ENCODE results near the gene HEXIM1.

Gene HEXIM1, protein sequence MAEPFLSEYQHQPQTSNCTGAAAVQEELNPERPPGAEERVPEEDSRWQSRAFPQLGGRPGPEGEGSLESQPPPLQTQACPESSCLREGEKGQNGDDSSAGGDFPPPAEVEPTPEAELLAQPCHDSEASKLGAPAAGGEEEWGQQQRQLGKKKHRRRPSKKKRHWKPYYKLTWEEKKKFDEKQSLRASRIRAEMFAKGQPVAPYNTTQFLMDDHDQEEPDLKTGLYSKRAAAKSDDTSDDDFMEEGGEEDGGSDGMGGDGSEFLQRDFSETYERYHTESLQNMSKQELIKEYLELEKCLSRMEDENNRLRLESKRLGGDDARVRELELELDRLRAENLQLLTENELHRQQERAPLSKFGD

DNA sequence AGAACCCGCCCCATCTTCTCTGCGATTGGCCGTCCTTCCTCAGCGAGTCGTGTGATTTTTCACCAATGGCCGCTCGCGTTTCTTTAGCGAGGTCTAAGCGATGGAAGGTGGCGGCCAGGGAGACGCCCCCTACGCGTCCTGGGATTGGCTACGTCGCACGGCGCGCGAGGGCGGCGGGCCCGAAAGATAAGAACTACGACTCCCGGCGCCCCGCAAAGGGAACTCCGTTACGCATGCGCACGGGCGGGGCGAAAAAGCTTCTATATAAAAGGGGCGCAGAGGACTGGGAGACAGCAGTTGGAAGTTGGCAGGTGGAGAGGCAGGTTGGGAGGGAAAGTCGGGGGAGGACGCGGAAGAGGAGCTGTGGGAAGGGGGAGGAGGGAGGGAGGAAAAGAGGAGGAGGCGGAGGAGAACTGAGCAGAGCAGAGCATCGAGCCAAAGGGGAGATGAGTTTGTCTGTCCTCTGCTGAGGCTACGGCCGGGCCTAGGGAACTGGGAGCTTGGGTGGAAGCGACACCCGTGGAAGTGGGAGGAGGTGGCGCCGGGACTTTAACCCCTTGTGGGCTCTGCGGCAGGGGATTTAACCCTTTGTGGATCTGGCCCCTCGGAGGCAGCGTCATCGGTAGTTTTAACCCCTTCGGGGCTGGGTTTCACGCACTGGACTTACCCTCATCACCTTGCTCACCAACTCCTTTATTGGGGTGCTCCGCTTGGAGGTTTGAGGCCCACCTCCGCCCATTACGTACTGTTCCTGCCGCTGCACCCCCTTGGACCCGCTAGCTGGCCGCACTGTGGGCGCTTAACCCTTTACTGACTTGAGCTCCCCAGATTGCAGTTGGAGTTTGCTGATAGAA, at the start of gene HEXIM1:
Gene HEXIM1 (plus strand): TSS at position 293 of the 854 bp plus-strand sequence. CDS start 716 bp downstream, outside the sequence.
- DNase-seq (ENCODE audit: low read depth): peak; percentile 94

DNA sequence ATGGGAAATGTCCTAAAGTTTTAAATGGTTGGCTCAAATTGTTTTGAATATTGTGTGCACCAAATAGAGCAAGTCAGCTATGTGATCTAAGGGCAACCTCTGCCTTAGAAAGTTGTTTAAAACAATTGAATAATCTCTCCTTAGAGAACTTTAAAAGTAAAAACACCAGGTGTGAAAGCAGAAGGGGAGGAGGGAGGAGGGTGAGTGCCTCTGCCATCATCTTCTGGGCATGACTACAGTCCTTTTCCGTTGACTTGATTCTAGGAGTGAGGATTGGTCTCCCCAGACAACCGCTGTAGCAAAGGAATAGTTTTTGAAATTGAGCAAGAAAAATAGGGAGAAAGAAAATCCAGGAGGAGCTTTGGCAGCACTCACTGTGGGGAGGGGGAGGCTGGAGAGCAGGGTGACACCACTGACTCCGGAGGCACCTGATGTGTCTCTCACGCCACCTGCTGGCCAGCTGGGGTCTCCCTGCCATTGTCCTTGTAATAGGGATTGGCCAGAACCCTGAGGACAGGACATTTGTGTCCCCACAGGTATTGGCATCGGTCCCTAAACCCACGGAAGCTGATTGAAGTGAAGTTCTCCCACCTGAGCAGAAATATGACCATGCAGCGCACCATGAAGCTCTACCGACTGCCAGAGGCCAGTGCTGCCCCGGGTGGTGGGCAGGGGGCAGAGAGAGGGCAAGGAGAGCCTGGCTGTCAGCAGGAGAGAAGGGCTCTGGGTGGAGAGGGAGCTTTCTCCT, 49.2 kb upstream of the HEXIM1 start:
- no peak for DNase-seq (ENCODE audit: low read depth)

DNA sequence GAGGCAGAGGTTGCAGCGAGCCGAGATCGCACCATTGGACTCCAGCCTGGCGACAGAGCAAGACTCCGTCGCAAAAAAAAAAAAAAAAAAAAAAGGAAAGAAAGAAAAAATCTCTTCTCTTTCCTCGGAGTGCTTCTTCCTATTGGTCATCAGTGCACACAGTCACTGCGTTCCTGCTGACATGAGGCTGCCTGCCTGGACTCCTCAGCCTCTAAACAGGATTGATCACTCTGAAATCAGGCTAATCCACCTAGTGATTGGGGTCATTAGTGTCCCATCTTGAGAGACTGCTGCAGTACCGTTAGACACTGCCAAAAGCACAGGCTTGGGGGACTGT, 46.8 kb upstream of the HEXIM1 start:
- DNase-seq (ENCODE audit: low read depth): no peak

DNA sequence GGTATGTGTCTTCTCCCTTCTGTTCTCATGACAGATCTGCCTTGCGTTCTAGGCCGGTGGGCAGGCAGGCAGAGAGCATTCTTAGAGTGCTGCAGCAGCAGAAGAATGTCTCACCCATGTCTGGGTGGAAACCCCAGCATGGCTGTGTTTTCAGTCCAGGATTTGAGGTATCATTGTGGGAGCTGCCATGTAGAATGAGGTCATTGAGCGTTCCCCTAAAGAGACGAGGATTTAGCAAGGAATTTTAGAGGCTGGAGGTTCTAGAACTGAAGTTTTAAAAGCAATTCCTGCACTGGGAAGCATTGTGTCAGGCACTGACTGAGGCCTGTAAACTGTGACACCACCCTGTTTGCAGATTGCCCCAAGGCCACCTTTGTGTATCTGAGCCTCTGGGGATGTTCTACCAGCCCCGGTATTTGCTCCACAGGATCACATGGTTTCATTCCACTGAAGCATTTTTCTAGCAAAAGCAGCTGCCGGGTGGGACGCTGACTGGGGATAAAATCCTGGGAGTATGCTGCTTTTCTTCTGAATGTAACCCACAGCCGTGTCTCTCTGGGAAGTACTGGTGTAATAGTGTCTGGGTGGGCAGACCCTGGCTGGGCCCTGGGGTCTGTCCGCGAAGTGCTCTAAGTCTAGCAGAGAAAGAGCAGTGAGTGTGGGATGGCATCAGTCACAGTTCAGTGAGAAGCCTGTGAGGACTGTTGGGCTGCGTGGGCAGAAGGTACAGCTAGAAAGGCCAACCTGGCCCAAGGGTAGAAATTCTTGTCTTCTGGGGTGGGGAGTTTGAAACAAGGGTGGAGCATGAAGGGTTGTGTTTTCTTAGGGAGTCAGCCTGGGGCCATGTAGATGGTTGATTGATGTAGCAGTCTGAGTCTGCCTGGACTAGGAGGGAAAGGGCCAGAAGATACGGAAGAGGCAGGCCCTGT, 46.1 kb upstream of the HEXIM1 start:
- DNase-seq (ENCODE audit: low read depth): no peak

DNA sequence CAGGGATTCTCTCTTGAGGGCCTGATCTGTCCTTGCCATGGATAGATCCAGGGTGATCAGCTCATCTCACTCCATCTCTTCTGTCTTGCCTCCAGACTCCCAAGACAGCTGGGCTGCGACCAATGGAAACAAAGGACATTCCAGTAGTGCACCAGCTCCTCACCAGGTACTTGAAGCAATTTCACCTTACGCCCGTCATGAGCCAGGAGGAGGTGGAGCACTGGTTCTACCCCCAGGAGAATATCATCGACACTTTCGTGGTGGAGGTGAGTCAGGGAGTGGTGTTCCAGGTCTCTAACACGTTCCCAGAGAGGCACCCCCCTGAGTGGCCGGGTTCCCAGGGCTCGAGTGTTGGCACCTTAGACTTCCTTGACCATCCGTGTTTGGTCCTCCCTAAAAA, 45.4 kb upstream of the HEXIM1 start:
- no peak for DNase-seq (ENCODE audit: low read depth)

DNA sequence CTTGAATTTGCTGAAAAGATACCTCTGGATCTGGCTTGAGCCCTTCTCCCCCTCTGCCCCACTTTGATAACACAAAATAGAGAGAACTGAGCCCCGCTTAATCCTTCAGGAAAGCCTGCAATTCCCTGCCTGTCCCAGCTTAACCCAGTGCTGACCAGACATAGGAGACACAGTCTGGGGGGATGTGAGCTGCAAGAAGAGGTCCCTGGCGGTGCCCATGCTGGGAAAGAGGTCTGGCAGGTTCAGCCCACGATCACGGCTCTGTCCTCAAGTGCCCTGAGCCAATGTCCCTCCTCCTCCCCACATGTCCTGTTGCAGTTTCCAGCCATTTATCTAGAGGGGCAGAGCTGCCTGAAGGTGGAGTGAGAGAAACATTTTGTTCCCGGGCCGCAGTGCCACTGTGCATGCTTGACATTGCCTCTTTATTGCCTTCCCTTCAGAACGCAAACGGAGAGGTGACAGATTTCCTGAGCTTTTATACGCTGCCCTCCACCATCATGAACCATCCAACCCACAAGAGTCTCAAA, 44.9 kb upstream of the HEXIM1 start:
- DNase-seq (ENCODE audit: low read depth): no peak

DNA sequence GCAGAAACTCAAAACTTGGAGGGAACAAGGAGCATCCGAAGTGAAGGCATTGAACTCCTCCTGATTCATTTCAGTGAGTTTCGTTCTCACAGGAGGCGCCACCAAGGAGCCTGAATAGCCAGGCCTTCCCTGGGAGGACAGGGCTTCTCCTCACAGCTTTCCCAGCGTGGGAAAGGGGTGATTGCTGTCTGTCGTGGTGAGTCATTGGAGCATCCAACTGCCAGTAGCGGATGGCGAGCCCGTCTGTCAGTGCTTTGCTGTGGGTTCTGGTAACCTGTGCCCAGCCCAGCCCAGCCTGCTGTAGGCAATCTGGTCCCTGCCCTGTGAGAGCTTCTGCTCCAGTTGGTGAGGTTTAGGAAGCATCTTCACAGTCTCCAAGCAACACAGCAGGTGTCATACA, 44.2 kb upstream of the HEXIM1 start:
- DNase-seq (ENCODE audit: low read depth): no peak

DNA sequence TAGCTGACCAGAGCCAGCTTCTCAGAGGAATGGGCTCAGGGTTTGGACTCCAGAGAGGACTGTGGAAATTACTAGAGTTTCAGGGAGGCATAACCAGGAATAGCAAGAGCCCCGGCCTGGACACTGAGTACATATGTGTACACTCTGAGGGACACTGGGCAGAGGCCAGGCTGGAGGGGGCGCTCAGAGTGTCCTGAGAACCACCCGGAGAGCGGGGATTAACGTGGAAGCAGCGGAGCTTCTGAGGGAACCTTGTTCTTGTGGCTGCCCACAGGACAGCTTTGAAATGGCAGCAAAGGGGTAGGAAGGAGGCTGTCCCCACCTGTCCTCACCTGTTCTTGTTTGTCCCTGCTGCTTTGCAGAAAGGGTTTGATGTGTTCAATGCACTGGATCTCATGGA, 43.8 kb upstream of the HEXIM1 start:
- DNase-seq (ENCODE audit: low read depth): no peak

DNA sequence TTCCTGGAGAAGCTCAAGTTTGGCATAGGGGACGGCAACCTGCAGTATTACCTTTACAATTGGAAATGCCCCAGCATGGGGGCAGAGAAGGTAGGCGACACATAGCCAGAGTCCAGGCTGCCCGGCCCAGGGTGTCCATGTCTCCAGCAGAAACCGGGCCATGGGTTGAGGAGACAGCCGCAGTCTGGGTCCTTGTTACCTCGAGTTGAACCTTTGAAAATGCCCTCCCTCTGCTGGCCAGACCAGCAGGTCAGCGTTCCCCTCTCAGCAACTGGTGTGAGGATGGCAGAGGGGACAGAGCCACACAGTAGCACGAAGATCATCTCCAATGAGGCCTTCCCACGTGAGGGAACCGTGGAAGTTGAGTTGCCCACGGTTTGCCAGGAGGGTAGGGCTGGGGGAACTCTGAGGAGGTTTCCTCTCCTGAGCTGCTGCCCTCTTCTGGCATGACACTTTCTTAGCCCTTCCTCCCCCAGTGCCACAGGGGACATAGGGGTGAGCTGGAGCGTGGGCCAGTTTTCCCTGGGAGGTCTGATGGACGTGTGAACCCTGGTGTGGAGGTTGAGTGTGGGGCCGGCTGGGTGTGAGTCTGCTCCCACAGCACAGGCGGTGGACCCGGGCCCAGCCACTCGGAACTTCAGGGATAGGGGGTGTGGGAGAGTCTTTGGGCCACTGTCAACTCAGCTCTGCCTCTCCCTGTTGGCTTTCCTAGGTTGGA, 43.2 kb upstream of the HEXIM1 start:
- DNase-seq (ENCODE audit: low read depth): no peak

DNA sequence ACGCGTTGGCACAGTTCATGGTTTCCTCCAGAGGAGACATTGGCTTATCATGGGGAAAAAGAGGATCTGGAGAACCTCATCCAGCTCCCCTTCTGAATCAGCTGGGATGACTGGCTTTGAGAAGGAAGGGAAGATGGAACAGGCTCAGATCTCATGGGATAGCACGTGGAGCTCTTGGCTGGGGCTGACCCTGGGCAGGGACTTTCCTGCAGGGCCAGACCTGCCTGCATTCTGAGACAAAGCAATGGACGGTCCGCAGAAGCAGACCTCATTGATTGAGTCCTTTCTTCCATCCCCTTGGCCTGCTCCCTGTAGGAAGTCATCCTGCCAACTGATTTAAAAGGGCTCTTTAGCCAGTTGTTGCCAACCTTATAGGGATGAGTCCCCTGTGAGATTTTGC, 42.2 kb upstream of the HEXIM1 start:
- DNase-seq (ENCODE audit: low read depth): no peak

DNA sequence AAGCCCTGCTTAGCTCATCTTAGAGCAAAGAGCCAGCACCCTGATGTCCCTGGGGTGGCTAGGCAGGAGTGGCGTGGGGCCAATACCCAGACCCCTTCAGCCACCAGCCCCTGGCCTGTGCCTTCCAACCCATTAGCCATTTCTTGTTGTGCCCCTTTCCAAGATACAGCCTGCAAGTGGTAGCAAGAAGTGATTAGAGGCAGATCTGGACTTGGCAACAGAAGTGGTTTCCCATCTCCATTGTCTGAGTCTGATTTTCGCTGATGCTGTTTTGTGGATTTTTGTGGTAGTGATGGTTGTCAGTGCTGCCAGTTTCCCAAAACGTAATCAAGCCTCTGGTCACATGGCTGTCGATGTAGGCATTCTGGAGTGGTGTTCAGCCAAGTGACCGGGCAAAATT, 41.7 kb upstream of the HEXIM1 start:
- no peak for DNase-seq (ENCODE audit: low read depth)

DNA sequence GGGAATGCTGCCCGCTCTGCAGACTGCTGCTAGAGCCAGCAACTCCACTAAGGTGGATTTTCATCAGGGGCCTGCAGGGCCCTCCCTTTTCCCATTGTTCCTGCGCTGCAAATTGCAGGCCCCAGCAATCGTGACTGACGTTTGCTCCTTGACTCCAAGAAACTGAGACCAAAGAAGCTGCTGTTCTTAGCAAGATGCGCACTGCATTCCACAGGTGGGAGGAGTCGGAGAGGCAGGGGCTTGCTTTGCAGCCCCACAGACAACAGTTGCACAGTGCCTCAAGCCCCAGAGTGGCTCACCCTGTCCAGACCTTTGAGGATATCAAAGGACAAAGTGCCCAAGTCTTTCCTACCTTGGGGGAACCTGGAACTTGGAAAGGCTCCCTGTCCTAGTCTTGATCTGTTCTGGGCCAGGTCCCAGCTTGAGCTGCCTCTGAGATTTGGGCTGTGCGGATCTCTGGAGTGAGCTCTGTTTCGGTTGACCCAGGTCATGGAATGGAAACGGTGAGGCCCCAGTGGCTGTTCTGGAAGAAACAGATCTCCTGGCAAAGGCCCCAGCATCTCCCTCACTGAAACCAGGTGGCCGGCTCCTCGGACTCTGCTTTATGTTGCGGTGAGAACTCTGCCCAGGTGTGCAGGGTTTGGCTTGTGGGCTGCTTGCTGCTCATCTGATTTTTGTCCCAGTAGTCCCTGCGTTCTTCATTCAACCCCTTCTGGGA, 40.8 kb upstream of the HEXIM1 start:
- no peak for DNase-seq (ENCODE audit: low read depth)

DNA sequence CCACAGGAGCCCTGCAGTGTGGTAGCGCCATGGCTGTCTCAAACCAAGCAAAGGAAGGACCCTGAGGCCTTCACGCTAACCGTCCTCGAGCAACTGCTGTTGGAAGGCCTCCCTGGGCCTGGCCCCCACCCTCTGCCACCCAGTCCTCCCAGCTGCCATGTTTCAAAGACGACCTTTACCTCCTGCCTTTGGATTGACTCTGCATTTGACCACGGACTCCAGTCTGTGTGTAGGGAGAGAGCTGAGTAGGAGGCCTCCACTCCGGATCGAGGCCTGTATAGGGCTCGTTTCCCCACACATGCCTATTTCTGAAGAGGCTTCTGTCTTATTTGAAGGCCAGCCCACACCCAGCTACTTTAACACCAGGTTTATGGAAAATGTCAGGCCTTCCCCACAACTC, 40.2 kb upstream of the HEXIM1 start:
- DNase-seq (ENCODE audit: low read depth): no peak

DNA sequence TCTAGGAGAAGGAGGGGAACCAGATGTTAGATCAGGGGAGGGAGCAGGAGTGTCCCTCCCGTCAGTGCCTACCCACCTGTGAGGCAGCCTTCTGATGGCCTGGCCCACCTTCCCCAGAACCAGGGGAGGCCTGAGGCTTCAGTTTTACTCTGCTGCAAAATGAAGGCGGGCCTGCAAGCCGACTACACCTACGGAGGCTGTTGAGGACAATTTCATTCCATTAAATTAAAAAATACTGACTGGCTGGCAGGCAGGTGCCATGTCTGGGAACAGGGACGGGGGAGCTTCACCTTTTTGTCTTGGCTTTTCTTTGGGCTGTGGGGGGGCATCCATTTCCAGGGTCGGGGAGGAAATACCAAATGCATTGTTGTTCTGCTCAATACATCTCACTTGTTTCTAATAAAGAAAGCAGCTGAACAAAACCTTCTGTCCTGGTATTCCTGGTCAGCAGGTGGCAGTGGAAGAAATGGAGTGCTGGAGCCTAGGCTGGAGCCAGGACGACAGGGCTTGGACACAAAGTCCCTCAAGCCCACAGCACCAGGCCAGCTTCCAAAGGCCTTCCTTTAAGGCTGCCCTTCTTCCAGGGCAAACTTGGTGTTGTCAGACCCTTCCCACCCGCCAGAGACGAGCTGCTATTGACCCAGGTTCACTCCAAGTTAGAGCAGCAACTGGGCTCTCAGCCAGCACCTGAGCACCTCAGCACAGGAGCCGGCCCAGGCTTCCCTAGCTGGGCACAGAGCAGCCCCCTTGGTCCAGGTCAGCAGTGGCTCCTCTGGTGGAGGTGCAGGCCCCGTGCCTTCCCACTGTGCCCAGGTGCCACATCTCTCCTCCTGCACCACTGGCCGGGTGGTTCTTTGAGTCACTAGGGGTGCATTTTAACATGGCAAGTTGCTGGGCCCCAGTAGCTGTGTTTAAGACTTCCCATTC, 39.4 kb upstream of the HEXIM1 start:
- DNase-seq (ENCODE audit: low read depth): no peak

DNA sequence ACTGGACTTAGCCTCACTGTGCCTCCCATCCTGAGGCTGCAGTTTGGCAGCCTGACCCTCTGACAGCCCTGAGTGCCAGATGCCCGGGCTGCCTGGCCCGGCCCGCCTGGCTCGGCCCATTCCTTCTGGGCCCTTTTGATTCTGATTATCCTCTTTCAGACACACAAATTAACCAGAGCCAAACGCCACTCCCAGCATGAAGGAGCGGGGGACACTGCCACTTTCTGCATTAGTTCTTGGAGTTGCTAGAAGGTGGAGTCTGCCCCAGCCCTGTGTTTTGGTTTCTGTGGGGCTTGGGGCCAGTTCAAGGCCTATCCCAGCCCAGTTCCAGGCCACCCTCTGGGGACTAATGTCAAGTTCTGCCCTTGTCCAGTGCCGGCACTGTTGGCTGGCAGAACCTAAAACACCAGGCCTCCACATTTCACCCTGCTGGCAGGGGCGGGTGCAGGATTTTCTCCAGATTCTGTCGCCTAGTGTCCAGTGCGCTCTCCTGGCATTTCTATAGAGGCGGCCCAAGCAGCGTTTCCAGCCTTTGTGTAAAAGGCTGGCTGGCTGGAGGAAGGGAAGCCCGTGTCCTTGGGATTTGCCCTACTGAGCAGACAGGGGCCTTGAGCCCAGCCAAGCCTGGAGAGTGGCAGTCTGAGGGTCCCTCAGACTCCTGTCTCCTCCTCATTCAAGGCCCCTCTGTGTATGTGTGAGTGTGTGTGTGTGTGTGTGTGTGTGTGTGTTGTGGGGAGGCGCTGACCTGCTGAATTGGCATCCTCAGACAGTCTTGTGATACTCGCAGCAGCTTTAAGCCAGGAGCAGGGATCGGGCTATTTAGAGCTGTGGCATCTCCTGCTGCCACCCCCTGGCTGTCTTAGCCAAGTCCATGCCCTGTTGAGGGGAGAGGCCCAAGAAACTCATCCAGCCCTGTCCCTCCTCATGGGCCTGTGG, 37.3 kb upstream of the HEXIM1 start:
- DNase-seq (ENCODE audit: low read depth): no peak

DNA sequence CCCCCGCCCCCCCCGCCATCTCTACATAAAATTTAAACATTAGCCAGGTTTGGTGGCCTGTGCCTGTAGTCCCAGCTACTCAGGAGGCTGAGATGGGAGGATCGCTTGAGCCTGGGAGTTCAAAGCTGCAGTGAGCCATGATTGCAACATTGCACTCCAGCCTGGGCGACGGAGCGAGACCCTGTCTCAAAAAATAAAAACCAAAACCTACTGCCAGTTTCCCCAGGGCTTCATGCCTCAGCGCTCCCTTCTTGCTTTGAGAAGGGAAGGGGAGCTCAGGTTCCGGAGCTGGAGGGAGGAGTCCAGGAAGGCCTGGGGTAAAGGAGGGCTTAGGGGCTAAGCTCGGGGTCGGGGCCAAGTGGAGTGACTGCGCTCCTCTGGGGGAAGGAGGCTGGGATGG, 36.4 kb upstream of the HEXIM1 start:
- DNase-seq (ENCODE audit: low read depth): no peak

DNA sequence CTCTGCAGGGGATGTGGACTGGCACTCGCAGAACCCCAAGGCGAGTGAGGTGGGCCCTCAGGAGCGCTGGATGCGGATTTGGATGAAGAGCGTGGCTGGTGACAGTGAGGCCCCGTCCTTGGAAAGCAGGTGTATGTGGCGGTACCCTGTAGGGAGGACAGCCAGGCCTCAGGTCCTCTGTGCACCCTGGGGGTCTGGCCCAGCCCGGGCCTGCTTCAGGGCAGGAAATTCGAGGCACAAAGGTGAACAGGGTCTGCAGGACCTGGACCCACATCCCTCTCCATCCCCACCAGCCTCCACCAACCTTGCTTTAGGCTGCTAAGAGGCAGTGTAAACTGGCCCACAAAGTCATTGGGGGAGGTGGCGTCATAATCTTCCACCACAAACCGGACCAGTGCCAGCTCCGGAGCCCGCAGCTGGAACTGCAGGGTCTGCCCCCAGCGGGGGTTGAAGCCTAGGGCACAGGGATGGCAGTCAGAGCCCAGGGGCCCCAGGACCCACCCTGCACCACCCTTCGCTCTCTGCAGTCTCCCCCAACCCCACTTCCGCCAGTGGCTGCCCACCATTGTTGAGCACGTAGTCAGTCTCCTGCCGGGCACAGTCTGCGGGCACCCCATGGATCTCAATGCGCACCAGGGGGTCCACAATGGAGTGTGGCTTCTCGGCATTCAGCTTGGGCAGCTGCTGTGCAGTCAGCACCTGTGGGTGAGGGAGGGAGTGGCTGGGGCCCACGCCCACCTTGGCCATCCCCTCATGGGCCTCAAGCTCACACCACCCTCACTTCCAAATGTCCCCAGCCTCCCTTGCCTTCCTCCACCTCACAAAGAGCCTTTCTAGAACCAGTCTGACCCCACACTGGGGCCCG, 35.5 kb upstream of the HEXIM1 start:
- no peak for DNase-seq (ENCODE audit: low read depth)
